Ishikawa (cell line): ENCODE data around the gene PRKCZ.

Experiments
- CEBPB ChIP-seq: IDR thresholded peaks from 2 replicates; pipeline ENCODE4 v1.6.1; 2012
- EGR1 ChIP-seq: IDR thresholded peaks from 2 replicates; pipeline ENCODE4 v1.6.1; 2012
- EP300 ChIP-seq: IDR thresholded peaks from 2 replicates; pipeline ENCODE4 v1.6.1; 2012; ENCODE audit warnings: borderline replicate concordance
- REST ChIP-seq: IDR thresholded peaks from 2 replicates; pipeline ENCODE4 v1.6.1; 2012; ENCODE audit warnings: low read depth, mild to moderate bottlenecking
- YY1 ChIP-seq: IDR thresholded peaks from 2 replicates; pipeline ENCODE4 v1.6.1; 2012; ENCODE audit warnings: low read depth

- no peak for TF ChIP-seq EGR1
- no peak for TF ChIP-seq EP300
- no peak for TF ChIP-seq REST
- no peak for TF ChIP-seq CEBPB
- no peak for TF ChIP-seq YY1
Observed at GRCh38 chr1:2181271-2181670, 131.1 kb downstream of the PRKCZ start.
